Stimulated activated naive CD8-positive, alpha-beta T cell treated with anti-CD3 and anti-CD28 coated beads, Interleukin-15, Interleukin-2, amounts not matched to agents 100 U/mL and 50 U/mL, for 24 hours (primary cell): ENCODE measurements around the gene KMT2D.

ENCODE experiments used
- ATAC-seq: fragments of 150-1000 bp; cut with Tn5 transposase; one replicate; pipeline ENCODE4 v1.10.0; 2021
- DNase-seq: peaks from one replicate; pipeline ENCODE4 v3.0.0; 2021

KMT2D gene

GRCh38 chr12:49018261-49019119, 42.1 kb downstream of the KMT2D start, which contains the start of gene PRKAG1:
Gene PRKAG1, minus strand, starts transcription at chr12:49018776. Its CDS starts 36 bp downstream, at chr12:49018740.
- peak; percentile 89 for ATAC-seq
- peak; percentile 96 for DNase-seq

- peak; percentile 62 for ATAC-seq
Observed at GRCh38 chr12:49017891-49018260, 42.7 kb downstream of the KMT2D start.

GRCh38 chr12:49015196-49015595, 45.4 kb downstream of the KMT2D start:
- no peak for DNase-seq
- ATAC-seq = no peak

More at GRCh38 chr12:49017891-49018260, 42.7 kb downstream of the KMT2D start:
- DNase-seq = peak; percentile 66

GRCh38 chr12:49014547-49014946, 46.0 kb downstream of the KMT2D start:
- ATAC-seq = no peak
- no peak for DNase-seq

- ATAC-seq (no peak), DNase-seq (no peak)
Observed at GRCh38 chr12:49013428-49013827, 47.2 kb downstream of the KMT2D start.

- DNase-seq (no peak), ATAC-seq (no peak)
Observed at GRCh38 chr12:49012739-49013138, 47.9 kb downstream of the KMT2D start.
